Activated T-cell treated with anti-CD3 and anti-CD28 coated beads, Interleukin-2, amount 50 U/mL, for 4 hours (primary cell): ENCODE data around the gene SHROOM3. TPM values are rescaled to one million over a fixed set of nuclear protein-coding genes. Genes with fewer than 3 reads are reported as not detected.

Source experiments
- ATAC-seq, 2 donors: fragments of 200-7000 bp; cut with Tn5 transposase; one replicate each; pipeline ENCODE4 v1.10.0; 2021
- DNase-seq: peaks from one replicate; pipeline ENCODE4 v3.0.0-alpha.2; 2020
- H3K27me3 Mint-ChIP-seq: one replicate; pipeline ENCODE4 v1.8.0; 2021; ENCODE audit warnings: low read depth, mixed read lengths
- H3K36me3 Mint-ChIP-seq: one replicate; pipeline ENCODE4 v1.8.0; 2022; ENCODE audit warnings: mixed read lengths; ENCODE audit not compliant: insufficient read depth
- H3K4me1 Mint-ChIP-seq: one replicate; pipeline ENCODE4 v1.8.0; 2021; ENCODE audit warnings: low read depth, mixed read lengths
- H3K4me3 Mint-ChIP-seq: one replicate; pipeline ENCODE4 v1.8.0; 2021; ENCODE audit warnings: mild to moderate bottlenecking, moderate library complexity, mixed read lengths
- H3K9me3 Mint-ChIP-seq: one replicate; pipeline ENCODE4 v1.8.0; 2021; ENCODE audit warnings: mixed read lengths
- total RNA-seq, 3 donors: library from RNA; stranded (reverse); gene quantifications; one replicate each; pipeline ENCODE4 v1.2.1, GENCODE V29; 2021

Gene SHROOM3
- total RNA-seq, 3 donors from 2014 or later: 0.05 to 0.33 (median 0.08) TPM

GRCh38 chr4:76698141-76698540 lies 263.1 kb downstream of the SHROOM3 start:
- H3K4me3 Mint-ChIP-seq: no peak overlapping the region
- H3K9me3 Mint-ChIP-seq: no peaks in the 10 kb centered on the region
- H3K27me3 Mint-ChIP-seq: peaks cover 41% of the 10 kb centered on the region
- DNase-seq: no peak
- no peak for ATAC-seq
- peaks cover 5% of the 10 kb centered on the region for H3K4me1 Mint-ChIP-seq
- H3K36me3 Mint-ChIP-seq: no peaks in the 10 kb centered on the region

- H3K36me3 Mint-ChIP-seq: no peaks in the 10 kb centered on the region
- H3K4me1 Mint-ChIP-seq: peaks cover 5% of the 10 kb centered on the region
- H3K27me3 Mint-ChIP-seq: peaks cover 37% of the 10 kb centered on the region
- DNase-seq (no peak), ATAC-seq (no peak)
- no peak overlapping the region for H3K4me3 Mint-ChIP-seq
- H3K9me3 Mint-ChIP-seq: no peaks in the 10 kb centered on the region
These were observed 264.8 kb downstream of the SHROOM3 start for GRCh38 chr4:76699751-76700310.

DNA sequence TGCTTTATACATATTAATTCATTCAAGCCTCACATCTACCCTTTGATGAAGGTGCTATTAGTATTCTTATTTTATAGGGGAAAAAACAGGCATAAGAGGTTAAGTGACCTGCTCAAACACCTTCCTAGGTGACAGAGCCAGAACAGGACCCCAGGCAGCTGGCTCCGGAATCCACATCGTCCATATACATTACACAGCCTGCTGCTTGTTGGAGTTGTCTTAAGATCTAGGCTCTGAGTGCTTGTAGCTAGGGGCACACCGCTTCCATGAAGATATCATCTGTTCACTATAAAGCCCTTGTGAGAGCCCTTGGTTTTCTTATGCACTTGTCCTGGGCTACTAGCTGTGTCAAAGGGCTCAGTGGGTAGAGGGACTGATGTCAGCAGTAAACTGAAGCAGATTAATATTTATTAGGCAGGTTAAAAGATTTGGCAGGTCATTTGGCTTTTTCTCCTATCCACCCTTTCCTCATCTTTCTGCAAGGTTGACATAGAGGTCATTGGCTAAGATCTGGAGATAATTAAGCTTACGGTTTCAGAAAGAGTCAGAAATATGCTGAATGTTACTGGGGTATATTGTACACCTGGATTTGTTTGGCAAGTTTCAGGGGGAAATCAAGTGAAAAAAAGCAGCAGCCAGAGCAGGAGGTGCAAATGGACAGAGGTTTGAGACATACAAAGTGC lies 267.6 kb downstream of the SHROOM3 start:
- Mint-ChIP-seq H3K36me3 (no peaks in the 10 kb centered on the region), H3K27me3 (peaks cover 26% of the 10 kb centered on the region)

DNA sequence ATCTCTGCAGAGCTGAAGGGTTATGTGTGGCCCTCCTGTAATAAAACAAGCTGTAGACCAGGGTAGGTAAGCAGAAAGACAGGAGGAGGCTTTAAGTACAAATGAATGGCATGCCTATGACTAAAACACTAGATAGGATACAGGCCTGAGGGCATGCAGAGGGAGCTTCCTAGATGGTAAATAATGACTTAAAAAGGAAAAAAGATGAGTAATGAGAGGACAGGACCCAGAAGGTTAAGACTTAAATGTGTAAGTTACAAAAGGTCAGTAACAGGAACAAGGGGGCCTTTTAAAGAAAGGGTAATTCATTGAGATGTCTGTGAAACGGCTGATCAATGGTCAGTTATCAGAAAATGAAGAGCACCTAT lies 268.1 kb downstream of the SHROOM3 start:
- H3K36me3 Mint-ChIP-seq: no peaks in the 10 kb centered on the region
- H3K9me3 Mint-ChIP-seq: no peaks in the 10 kb centered on the region

More for the DNA sequence above, 267.6 kb downstream of the SHROOM3 start:
- DNase-seq (no peak), ATAC-seq (no peak)
- no peak overlapping the region for H3K4me3 Mint-ChIP-seq
- H3K4me1 Mint-ChIP-seq: peaks cover 2% of the 10 kb centered on the region
- H3K9me3 Mint-ChIP-seq: no peaks in the 10 kb centered on the region

GRCh38 chr4:76703676-76704075 lies 268.6 kb downstream of the SHROOM3 start:
- Mint-ChIP-seq H3K27me3 (peaks cover 30% of the 10 kb centered on the region), H3K4me1 (no peaks in the 10 kb centered on the region), H3K4me3 (no peak overlapping the region), H3K36me3 (no peaks in the 10 kb centered on the region), H3K9me3 (no peaks in the 10 kb centered on the region)
- DNase-seq: no peak
- no peak for ATAC-seq

More for the DNA sequence above, 268.1 kb downstream of the SHROOM3 start:
- Mint-ChIP-seq H3K4me1 (no peaks in the 10 kb centered on the region), H3K4me3 (no peak overlapping the region), H3K27me3 (peaks cover 28% of the 10 kb centered on the region)
- DNase-seq (no peak), ATAC-seq (no peak)

- H3K4me3 Mint-ChIP-seq: no peak overlapping the region
- H3K27me3 Mint-ChIP-seq: peaks cover 27% of the 10 kb centered on the region
- H3K9me3 Mint-ChIP-seq: no peaks in the 10 kb centered on the region
- no peaks in the 10 kb centered on the region for H3K4me1 Mint-ChIP-seq
- no peak for ATAC-seq
- no peaks in the 10 kb centered on the region for H3K36me3 Mint-ChIP-seq
- DNase-seq: no peak
These were observed 269.3 kb downstream of the SHROOM3 start for GRCh38 chr4:76704133-76704881.

DNA sequence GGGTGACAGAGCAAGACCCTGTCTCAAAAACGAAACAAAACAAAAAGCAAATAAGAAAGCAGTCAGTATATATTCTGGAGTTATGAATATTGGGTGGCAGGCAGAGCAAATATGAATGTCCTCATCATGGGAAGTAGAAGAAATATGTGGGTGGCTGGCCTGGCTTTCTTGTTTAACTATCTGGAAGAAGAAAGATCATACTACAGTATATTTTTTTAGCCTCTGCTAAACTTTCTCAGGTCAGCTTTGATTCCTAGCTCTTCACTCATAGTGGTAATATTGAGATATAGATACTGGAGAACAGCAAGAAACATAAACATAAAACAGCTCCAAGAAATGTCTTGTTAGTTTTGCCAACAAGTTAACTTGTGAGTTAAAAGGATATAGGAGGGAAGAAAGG lies 270.4 kb downstream of the SHROOM3 start:
- ATAC-seq (no peak), DNase-seq (no peak)
- Mint-ChIP-seq H3K4me1 (no peaks in the 10 kb centered on the region), H3K36me3 (no peaks in the 10 kb centered on the region), H3K9me3 (no peaks in the 10 kb centered on the region), H3K4me3 (no peak overlapping the region), H3K27me3 (peaks cover 27% of the 10 kb centered on the region)

DNA sequence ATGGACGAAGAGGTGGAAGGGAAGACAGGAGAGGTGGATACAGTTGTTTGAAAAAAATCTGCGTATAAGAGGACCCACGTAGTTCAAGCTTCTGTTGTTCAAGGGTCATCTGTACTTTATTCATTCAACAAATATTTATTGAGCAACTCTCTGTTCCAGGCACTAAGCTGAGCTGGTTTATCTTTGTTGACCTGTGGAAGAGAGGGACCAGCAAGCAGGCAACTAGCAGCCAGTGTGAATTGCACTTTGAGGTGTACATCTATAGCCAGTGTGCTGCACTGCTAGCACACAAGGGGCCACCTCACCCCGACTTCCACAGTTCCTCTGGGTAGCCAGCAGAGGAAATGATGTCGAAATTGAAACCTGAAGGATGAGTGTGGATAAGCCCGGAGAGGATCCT lies 271.6 kb downstream of the SHROOM3 start:
- Mint-ChIP-seq H3K4me3 (no peak overlapping the region), H3K9me3 (no peaks in the 10 kb centered on the region), H3K36me3 (no peaks in the 10 kb centered on the region), H3K4me1 (no peaks in the 10 kb centered on the region), H3K27me3 (peaks cover 24% of the 10 kb centered on the region)
- DNase-seq (no peak), ATAC-seq (no peak)

DNA sequence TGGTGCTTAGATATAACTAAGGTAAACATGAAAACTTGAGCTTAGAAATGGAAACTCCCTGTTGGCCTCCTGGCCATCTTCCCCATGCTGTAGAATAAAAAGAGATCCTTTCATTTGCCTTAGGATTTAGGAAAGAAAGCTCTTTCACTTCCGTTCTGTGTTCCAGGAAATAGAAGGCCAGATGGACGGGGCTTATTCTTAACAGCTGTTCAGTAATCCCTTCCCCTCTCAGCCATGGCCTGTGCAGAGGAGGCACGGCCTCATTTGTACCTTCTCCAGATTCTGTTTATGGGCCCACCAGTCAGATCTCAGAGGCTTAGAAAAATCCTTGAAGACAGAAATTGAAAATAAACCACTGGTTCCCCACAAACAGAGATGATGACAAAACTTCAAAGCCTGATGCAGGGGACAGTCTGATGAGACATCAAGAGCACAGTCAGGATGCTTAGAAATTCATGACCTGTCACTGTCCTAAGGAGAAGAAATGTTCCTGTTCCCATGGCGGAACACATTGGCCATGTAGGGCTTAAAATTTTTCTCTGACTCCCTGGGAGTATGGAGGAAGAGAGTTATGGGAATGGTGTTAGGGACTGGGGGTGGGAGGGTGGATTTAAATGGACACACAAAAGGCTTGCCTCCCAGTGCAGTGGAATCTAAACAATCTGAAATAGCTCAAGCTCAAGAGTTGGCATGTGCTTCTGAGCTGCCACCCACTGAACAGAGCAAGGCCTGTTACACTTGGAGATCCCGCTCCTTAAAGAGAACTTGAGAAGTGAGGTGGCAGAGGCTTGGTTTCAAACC lies 274.1 kb downstream of the SHROOM3 start:
- no peak for DNase-seq
- no peaks in the 10 kb centered on the region for H3K9me3 Mint-ChIP-seq
- H3K4me1 Mint-ChIP-seq: peaks cover 2% of the 10 kb centered on the region
- H3K27me3 Mint-ChIP-seq: peaks cover 22% of the 10 kb centered on the region
- H3K4me3 Mint-ChIP-seq: no peak overlapping the region
- H3K36me3 Mint-ChIP-seq: no peaks in the 10 kb centered on the region
- ATAC-seq: no peak

GRCh38 chr4:76709772-76710090 lies 274.7 kb downstream of the SHROOM3 start:
- H3K27me3 Mint-ChIP-seq: peaks cover 17% of the 10 kb centered on the region
- no peak overlapping the region for H3K4me3 Mint-ChIP-seq
- no peaks in the 10 kb centered on the region for H3K36me3 Mint-ChIP-seq
- H3K4me1 Mint-ChIP-seq: peaks cover 2% of the 10 kb centered on the region
- no peaks in the 10 kb centered on the region for H3K9me3 Mint-ChIP-seq
- DNase-seq (no peak), ATAC-seq (no peak)

- no peak for ATAC-seq
- H3K36me3 Mint-ChIP-seq: no peaks in the 10 kb centered on the region
- DNase-seq: no peak
- peaks cover 6% of the 10 kb centered on the region for H3K27me3 Mint-ChIP-seq
- no peak overlapping the region for H3K4me3 Mint-ChIP-seq
- H3K9me3 Mint-ChIP-seq: no peaks in the 10 kb centered on the region
- peaks cover 2% of the 10 kb centered on the region for H3K4me1 Mint-ChIP-seq
These were observed 277.5 kb downstream of the SHROOM3 start for GRCh38 chr4:76712564-76712963.

GRCh38 chr4:76714226-76714625 lies 279.2 kb downstream of the SHROOM3 start:
- Mint-ChIP-seq H3K9me3 (no peaks in the 10 kb centered on the region), H3K4me3 (no peak overlapping the region), H3K27me3 (peaks cover 5% of the 10 kb centered on the region), H3K4me1 (peaks cover 2% of the 10 kb centered on the region), H3K36me3 (no peaks in the 10 kb centered on the region)
- ATAC-seq (no peak), DNase-seq (no peak)

DNA sequence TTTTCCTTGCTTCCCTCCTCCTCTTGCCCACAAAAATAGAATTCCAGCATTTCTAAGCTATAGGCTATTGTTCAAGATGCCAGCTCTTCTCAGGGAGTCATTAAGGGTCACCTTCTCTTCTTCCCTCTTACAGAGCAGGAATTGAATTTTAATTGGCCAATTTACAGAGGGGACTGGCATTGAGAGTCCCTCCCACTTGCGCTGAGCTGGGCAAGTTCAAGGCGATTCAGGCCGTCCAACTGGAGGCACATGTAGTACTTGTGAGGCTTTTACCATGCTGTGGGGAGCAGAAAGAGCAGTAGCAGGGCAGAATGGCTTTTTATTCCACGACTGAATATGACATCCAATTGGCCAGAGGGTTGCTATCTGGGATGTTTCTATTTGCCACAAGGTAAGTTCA lies 281.0 kb downstream of the SHROOM3 start:
- DNase-seq: no peak
- Mint-ChIP-seq H3K9me3 (no peaks in the 10 kb centered on the region), H3K4me3 (no peak overlapping the region), H3K4me1 (peaks cover 2% of the 10 kb centered on the region), H3K36me3 (no peaks in the 10 kb centered on the region), H3K27me3 (peaks cover 10% of the 10 kb centered on the region)
- ATAC-seq: no peak

DNA sequence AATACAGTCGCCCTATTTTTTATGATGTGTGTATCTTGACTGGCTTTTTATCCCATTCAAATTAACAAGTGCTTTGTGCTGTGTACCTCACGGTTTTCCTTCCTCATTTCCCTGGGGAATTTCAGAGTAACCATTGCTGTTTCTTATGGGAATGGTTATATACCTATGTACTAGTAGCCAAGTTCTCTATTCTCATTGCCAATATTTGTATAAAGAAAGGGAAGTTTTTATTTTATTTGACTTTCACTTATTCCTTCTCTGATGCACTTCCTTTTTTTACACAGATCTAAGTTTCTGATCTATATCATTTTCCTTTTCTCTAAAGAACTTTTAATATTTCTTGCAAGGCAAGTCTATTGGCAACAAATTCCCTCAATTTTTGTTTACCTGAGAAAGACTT lies 281.6 kb downstream of the SHROOM3 start:
- Mint-ChIP-seq H3K4me1 (peaks cover 2% of the 10 kb centered on the region), H3K27me3 (peaks cover 11% of the 10 kb centered on the region), H3K4me3 (no peak overlapping the region), H3K36me3 (no peaks in the 10 kb centered on the region), H3K9me3 (no peaks in the 10 kb centered on the region)
- ATAC-seq (no peak), DNase-seq (no peak)
